GM23338 (cell line): ENCODE results near the gene WBP11. TPM values are rescaled to one million over a fixed set of nuclear protein-coding genes. Genes with fewer than 3 reads are reported as not detected.

Experiments used
- ATAC-seq: fragments of 200-7000 bp; cut with Tn5 transposase; 3 replicates; pipeline ENCODE4 v1.9.1; 2020
- DNase-seq: peaks from one replicate; pipeline ENCODE4 v3.0.0-alpha.2; 2015; ENCODE audit warnings: low spot score
- H2AFZ ChIP-seq: fragments of 200-600 bp; sonication (generic); 2 replicates; pipeline ENCODE4 v1.8.0; 2016; ENCODE audit warnings: antibody characterized with exemption, mild to moderate bottlenecking, moderate library complexity
- H3F3A ChIP-seq: fragments of 200-600 bp; sonication (generic); replicated peaks from 2 replicates; pipeline ENCODE4 v1.8.0; 2017; ENCODE audit warnings: antibody characterized with exemption, mixed run types, low read depth
- H3K27ac ChIP-seq: fragments of 200-600 bp; sonication (generic); 2 replicates; pipeline ENCODE4 v1.6.1; 2016; ENCODE audit warnings: low read depth
- H3K27me3 ChIP-seq: fragments of 200-600 bp; sonication (generic); 2 replicates; pipeline ENCODE4 v1.8.0; 2016; ENCODE audit warnings: mild to moderate bottlenecking, mixed run types, moderate library complexity; ENCODE audit not compliant: insufficient read depth
- H3K36me3 ChIP-seq: fragments of 200-600 bp; sonication (generic); 2 replicates; pipeline ENCODE4 v1.8.0; 2016; ENCODE audit warnings: mild to moderate bottlenecking; ENCODE audit not compliant: insufficient read depth
- H3K4me1 ChIP-seq: fragments of 200-600 bp; sonication (generic); 2 replicates; pipeline ENCODE4 v1.8.0; 2016; ENCODE audit warnings: mild to moderate bottlenecking, moderate library complexity; ENCODE audit not compliant: insufficient read depth
- H3K4me2 ChIP-seq: fragments of 200-600 bp; sonication (generic); 2 replicates; pipeline ENCODE4 v1.7.1; 2017; ENCODE audit warnings: mixed run types
- H3K4me3 ChIP-seq: fragments of 200-600 bp; sonication (generic); 2 replicates; pipeline ENCODE4 v1.6.1; 2016; ENCODE audit warnings: mixed run types
- H3K79me2 ChIP-seq: fragments of 200-600 bp; sonication (generic); replicated peaks from 2 replicates; pipeline ENCODE4 v1.8.0; 2017; ENCODE audit warnings: mild to moderate bottlenecking; ENCODE audit not compliant: insufficient read depth
- H3K9me2 ChIP-seq: fragments of 200-600 bp; sonication (generic); 2 replicates; pipeline ENCODE4 v1.8.0; 2017; ENCODE audit not compliant: insufficient read depth
- H4K20me1 ChIP-seq: fragments of 200-600 bp; sonication (generic); replicated peaks from 2 replicates; pipeline ENCODE4 v1.8.0; 2017; ENCODE audit warnings: mild to moderate bottlenecking; ENCODE audit not compliant: insufficient read depth
- H3K27ac Mint-ChIP-seq: 2 replicates; pipeline ENCODE4 v1.8.0; 2020; ENCODE audit warnings: inconsistent platforms, mild to moderate bottlenecking, moderate library complexity, mixed read lengths
- H3K27me3 Mint-ChIP-seq: 3 replicates; pipeline ENCODE4 v1.8.0; 2022; ENCODE audit warnings: low read depth, mild to moderate bottlenecking, moderate library complexity, mixed read lengths, inconsistent platforms; ENCODE audit not compliant: insufficient read depth, poor library complexity
- H3K36me3 Mint-ChIP-seq: 3 replicates; pipeline ENCODE4 v1.8.0; 2021; ENCODE audit warnings: low read depth, mild to moderate bottlenecking, inconsistent platforms, moderate library complexity, mixed read lengths
- H3K4me1 Mint-ChIP-seq: 3 replicates; pipeline ENCODE4 v1.8.0; 2020; ENCODE audit warnings: mild to moderate bottlenecking, inconsistent platforms, mixed read lengths
- H3K4me3 Mint-ChIP-seq: 3 replicates; pipeline ENCODE4 v1.8.0; 2021; ENCODE audit warnings: moderate library complexity, mild to moderate bottlenecking, inconsistent platforms, mixed read lengths
- H3K9me3 Mint-ChIP-seq: 3 replicates; pipeline ENCODE4 v1.8.0; 2020; ENCODE audit warnings: moderate library complexity, mild to moderate bottlenecking, inconsistent platforms, mixed read lengths
- CREB1 ChIP-seq: fragments of 250-450 bp; sonication (Bioruptor Pico); IDR thresholded peaks from 2 replicates; pipeline ENCODE4 v1.5.0; 2020; ENCODE audit warnings: low read depth, mild to moderate bottlenecking, moderate library complexity
- EZH2 ChIP-seq: fragments of 200-600 bp; sonication (generic); IDR thresholded peaks from one replicate; pipeline ENCODE4 v1.8.0; 2017; ENCODE audit warnings: antibody characterized with exemption, mild to moderate bottlenecking, low read depth; ENCODE audit not compliant: unreplicated experiment
- EZH2phosphoT487 ChIP-seq: fragments of 200-600 bp; sonication (generic); IDR thresholded peaks from one replicate; pipeline ENCODE4 v1.8.1; 2018; ENCODE audit warnings: antibody characterized with exemption; ENCODE audit not compliant: unreplicated experiment
- JUNB ChIP-seq: IDR thresholded peaks from one replicate; pipeline ENCODE4 v1.6.1; 2016; ENCODE audit warnings: antibody characterized with exemption; ENCODE audit not compliant: unreplicated experiment
- POLR2AphosphoS5 ChIP-seq: IDR thresholded peaks from 2 replicates; pipeline ENCODE4 v1.6.1; 2016; ENCODE audit warnings: antibody characterized with exemption, low read depth
- STAT1 ChIP-seq: IDR thresholded peaks from one replicate; pipeline ENCODE4 v1.6.1; 2016; ENCODE audit warnings: antibody characterized with exemption; ENCODE audit not compliant: unreplicated experiment
- ZNF114 ChIP-seq: fragments of 250-450 bp; sonication (Bioruptor Pico); IDR thresholded peaks from 2 replicates; pipeline ENCODE4 v1.5.0; 2020; ENCODE audit warnings: mild to moderate bottlenecking, moderate library complexity
- ZNF331 ChIP-seq: fragments of 250-450 bp; sonication (Bioruptor Pico); IDR thresholded peaks from 2 replicates; pipeline ENCODE4 v1.5.0; 2020; ENCODE audit warnings: low read depth, mild to moderate bottlenecking, moderate library complexity
- polyA plus RNA-seq: library from polyadenylated mRNA; unstranded; fragments of >200 nt; fragmentation: Nextera tagmentation; extraction: Ambion mirVana; gene quantifications from 2 replicates; pipeline ENCODE4 v1.2.1, GENCODE V29; 2016
- total RNA-seq: library from RNA; depleted of rRNA; stranded (reverse); fragments of >200 nt; shearing (Covaris generic); gene quantifications from 2 replicates; pipeline ENCODE4 v1.2.3, GENCODE V29; 2014
- TF ChIP-seq, protein P1 (sequence below): fragments of 250-450 bp; sonication (Bioruptor Pico); IDR thresholded peaks from 2 replicates; pipeline ENCODE4 v1.5.0; 2020; ENCODE audit warnings: mild to moderate bottlenecking, moderate library complexity
- TF ChIP-seq, protein P2 (sequence below): IDR thresholded peaks from 2 replicates; pipeline ENCODE4 v1.6.1; 2016; ENCODE audit warnings: antibody characterized with exemption
- TF ChIP-seq, protein P3 (sequence below), 2 experiments: fragments of 200-600 bp in 1 of 2; sonication (generic) in 1 of 2; conservative IDR thresholded peaks; 2 replicates each; pipeline versions ENCODE4 v1.5.1 to v1.6.1; 2016 to 2017; ENCODE audit warnings: antibody characterized with exemption in 2 of 2, low read depth in 2 of 2, mild to moderate bottlenecking in 2 of 2, moderate library complexity in 1 of 2
- TF ChIP-seq, protein P4 (sequence below): IDR thresholded peaks from one replicate; pipeline ENCODE4 v1.6.1; 2018; ENCODE audit warnings: antibody characterized with exemption; ENCODE audit not compliant: unreplicated experiment

Gene WBP11
- total and polyA plus RNA-seq, 2 experiments from 2014 or later, result 57.1 to 148 TPM

DNA sequence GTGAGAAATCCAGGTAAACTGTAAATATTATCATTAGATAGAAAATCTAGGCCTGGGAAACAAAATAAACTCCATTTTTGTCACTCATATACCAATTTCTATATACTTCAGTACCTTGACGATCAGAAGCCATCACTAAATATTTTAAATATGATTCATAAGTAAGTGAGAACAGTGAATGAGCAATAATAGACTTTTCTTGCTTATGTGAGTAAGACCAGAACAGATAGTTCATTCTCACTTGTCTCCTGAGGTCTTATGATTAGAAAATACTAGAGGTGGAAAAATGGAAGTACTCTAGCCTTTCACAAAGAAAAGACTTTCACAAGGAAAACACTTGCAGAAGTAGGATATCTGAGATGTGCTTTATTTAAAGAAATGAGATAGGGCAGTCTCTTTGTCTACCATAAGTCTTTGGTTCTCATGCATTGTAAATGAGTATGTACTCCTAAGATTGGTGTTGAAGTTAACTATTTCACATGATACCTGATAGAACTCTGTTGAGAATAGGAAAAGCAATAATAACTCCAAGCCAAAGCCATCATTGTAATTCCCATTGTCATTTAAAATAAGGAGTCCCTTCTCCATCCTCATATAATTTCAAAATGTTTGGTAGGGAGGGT, 20.8 kb upstream of the WBP11 start:
- Histone ChIP-seq H3K36me3 (no peaks in the 10 kb centered on the region), H4K20me1 (no peaks in the 10 kb centered on the region), H3K79me2 (no peaks in the 10 kb centered on the region), H3F3A (no peaks in the 10 kb centered on the region), H2AFZ (no peak overlapping the region), H3K4me2 (no peak overlapping the region), H3K4me1 (peaks cover 6% of the 10 kb centered on the region; the same call in 1 of the 2 replicates), H3K27ac (no peak overlapping the region), H3K4me3 (no peak overlapping the region), H3K9me2 (no peaks in the 10 kb centered on the region), H3K27me3 (no peaks in the 10 kb centered on the region)
- Mint-ChIP-seq H3K4me1 (peaks cover 11% of the 10 kb centered on the region), H3K27ac (no peak overlapping the region), H3K9me3 (no peaks in the 10 kb centered on the region), H3K4me3 (no peak overlapping the region), H3K36me3 (no peaks in the 10 kb centered on the region), H3K27me3 (no peaks in the 10 kb centered on the region)
- DNase-seq (no peak), ATAC-seq (no peak)
- TF ChIP-seq, protein P1, sequence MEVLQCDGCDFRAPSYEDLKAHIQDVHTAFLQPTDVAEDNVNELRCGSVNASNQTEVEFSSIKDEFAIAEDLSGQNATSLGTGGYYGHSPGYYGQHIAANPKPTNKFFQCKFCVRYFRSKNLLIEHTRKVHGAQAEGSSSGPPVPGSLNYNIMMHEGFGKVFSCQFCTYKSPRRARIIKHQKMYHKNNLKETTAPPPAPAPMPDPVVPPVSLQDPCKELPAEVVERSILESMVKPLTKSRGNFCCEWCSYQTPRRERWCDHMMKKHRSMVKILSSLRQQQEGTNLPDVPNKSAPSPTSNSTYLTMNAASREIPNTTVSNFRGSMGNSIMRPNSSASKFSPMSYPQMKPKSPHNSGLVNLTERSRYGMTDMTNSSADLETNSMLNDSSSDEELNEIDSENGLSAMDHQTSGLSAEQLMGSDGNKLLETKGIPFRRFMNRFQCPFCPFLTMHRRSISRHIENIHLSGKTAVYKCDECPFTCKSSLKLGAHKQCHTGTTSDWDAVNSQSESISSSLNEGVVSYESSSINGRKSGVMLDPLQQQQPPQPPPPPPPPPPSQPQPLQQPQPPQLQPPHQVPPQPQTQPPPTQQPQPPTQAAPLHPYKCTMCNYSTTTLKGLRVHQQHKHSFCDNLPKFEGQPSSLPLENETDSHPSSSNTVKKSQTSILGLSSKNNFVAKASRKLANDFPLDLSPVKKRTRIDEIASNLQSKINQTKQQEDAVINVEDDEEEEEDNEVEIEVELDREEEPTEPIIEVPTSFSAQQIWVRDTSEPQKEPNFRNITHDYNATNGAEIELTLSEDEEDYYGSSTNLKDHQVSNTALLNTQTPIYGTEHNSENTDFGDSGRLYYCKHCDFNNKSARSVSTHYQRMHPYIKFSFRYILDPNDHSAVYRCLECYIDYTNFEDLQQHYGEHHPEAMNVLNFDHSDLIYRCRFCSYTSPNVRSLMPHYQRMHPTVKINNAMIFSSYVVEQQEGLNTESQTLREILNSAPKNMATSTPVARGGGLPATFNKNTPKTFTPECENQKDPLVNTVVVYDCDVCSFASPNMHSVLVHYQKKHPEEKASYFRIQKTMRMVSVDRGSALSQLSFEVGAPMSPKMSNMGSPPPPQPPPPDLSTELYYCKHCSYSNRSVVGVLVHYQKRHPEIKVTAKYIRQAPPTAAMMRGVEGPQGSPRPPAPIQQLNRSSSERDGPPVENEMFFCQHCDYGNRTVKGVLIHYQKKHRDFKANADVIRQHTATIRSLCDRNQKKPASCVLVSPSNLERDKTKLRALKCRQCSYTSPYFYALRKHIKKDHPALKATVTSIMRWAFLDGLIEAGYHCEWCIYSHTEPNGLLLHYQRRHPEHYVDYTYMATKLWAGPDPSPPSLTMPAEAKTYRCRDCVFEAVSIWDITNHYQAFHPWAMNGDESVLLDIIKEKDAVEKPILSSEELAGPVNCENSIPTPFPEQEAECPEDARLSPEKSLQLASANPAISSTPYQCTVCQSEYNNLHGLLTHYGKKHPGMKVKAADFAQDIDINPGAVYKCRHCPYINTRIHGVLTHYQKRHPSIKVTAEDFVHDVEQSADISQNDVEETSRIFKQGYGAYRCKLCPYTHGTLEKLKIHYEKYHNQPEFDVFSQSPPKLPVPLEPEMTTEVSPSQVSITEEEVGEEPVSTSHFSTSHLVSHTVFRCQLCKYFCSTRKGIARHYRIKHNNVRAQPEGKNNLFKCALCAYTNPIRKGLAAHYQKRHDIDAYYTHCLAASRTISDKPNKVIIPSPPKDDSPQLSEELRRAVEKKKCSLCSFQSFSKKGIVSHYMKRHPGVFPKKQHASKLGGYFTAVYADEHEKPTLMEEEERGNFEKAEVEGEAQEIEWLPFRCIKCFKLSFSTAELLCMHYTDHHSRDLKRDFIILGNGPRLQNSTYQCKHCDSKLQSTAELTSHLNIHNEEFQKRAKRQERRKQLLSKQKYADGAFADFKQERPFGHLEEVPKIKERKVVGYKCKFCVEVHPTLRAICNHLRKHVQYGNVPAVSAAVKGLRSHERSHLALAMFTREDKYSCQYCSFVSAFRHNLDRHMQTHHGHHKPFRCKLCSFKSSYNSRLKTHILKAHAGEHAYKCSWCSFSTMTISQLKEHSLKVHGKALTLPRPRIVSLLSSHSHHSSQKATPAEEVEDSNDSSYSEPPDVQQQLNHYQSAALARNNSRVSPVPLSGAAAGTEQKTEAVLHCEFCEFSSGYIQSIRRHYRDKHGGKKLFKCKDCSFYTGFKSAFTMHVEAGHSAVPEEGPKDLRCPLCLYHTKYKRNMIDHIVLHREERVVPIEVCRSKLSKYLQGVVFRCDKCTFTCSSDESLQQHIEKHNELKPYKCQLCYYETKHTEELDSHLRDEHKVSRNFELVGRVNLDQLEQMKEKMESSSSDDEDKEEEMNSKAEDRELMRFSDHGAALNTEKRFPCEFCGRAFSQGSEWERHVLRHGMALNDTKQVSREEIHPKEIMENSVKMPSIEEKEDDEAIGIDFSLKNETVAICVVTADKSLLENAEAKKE (CRISPR knock-in tag), result no peak
- TF ChIP-seq EZH2 (no peak), JUNB (no peak), ZNF114 (CRISPR knock-in tag) (no peak), ZNF331 (CRISPR knock-in tag) (no peak), EZH2phosphoT487 (no peak), CREB1 (CRISPR knock-in tag) (no peak), POLR2AphosphoS5 (no peak), STAT1 (no peak)
- TF ChIP-seq, protein P2, sequence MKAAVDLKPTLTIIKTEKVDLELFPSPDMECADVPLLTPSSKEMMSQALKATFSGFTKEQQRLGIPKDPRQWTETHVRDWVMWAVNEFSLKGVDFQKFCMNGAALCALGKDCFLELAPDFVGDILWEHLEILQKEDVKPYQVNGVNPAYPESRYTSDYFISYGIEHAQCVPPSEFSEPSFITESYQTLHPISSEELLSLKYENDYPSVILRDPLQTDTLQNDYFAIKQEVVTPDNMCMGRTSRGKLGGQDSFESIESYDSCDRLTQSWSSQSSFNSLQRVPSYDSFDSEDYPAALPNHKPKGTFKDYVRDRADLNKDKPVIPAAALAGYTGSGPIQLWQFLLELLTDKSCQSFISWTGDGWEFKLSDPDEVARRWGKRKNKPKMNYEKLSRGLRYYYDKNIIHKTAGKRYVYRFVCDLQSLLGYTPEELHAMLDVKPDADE, result no peak
- TF ChIP-seq, protein P3, sequence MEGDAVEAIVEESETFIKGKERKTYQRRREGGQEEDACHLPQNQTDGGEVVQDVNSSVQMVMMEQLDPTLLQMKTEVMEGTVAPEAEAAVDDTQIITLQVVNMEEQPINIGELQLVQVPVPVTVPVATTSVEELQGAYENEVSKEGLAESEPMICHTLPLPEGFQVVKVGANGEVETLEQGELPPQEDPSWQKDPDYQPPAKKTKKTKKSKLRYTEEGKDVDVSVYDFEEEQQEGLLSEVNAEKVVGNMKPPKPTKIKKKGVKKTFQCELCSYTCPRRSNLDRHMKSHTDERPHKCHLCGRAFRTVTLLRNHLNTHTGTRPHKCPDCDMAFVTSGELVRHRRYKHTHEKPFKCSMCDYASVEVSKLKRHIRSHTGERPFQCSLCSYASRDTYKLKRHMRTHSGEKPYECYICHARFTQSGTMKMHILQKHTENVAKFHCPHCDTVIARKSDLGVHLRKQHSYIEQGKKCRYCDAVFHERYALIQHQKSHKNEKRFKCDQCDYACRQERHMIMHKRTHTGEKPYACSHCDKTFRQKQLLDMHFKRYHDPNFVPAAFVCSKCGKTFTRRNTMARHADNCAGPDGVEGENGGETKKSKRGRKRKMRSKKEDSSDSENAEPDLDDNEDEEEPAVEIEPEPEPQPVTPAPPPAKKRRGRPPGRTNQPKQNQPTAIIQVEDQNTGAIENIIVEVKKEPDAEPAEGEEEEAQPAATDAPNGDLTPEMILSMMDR (conservative IDR thresholded peaks at IDR 0.05; ENCODE audit: low read depth in 2 of 2), result no peak
- TF ChIP-seq, protein P4, sequence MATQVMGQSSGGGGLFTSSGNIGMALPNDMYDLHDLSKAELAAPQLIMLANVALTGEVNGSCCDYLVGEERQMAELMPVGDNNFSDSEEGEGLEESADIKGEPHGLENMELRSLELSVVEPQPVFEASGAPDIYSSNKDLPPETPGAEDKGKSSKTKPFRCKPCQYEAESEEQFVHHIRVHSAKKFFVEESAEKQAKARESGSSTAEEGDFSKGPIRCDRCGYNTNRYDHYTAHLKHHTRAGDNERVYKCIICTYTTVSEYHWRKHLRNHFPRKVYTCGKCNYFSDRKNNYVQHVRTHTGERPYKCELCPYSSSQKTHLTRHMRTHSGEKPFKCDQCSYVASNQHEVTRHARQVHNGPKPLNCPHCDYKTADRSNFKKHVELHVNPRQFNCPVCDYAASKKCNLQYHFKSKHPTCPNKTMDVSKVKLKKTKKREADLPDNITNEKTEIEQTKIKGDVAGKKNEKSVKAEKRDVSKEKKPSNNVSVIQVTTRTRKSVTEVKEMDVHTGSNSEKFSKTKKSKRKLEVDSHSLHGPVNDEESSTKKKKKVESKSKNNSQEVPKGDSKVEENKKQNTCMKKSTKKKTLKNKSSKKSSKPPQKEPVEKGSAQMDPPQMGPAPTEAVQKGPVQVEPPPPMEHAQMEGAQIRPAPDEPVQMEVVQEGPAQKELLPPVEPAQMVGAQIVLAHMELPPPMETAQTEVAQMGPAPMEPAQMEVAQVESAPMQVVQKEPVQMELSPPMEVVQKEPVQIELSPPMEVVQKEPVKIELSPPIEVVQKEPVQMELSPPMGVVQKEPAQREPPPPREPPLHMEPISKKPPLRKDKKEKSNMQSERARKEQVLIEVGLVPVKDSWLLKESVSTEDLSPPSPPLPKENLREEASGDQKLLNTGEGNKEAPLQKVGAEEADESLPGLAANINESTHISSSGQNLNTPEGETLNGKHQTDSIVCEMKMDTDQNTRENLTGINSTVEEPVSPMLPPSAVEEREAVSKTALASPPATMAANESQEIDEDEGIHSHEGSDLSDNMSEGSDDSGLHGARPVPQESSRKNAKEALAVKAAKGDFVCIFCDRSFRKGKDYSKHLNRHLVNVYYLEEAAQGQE, result no peak
